DMS79 treated with DMSO at 0.1 percent for 48 hours (cell line): ENCODE results near the gene VSIG8.
"Not testable (repeated sequence)": the region's sequence is repeated elsewhere in the genome, so short reads cannot be mapped to it uniquely, and the experiment has no call there.

Experiments
- DNase-seq: peaks from one replicate; lab custom pipeline; 2025; lab: John Stamatoyannopoulos, UW

VSIG8 gene, protein sequence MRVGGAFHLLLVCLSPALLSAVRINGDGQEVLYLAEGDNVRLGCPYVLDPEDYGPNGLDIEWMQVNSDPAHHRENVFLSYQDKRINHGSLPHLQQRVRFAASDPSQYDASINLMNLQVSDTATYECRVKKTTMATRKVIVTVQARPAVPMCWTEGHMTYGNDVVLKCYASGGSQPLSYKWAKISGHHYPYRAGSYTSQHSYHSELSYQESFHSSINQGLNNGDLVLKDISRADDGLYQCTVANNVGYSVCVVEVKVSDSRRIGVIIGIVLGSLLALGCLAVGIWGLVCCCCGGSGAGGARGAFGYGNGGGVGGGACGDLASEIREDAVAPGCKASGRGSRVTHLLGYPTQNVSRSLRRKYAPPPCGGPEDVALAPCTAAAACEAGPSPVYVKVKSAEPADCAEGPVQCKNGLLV

DNA sequence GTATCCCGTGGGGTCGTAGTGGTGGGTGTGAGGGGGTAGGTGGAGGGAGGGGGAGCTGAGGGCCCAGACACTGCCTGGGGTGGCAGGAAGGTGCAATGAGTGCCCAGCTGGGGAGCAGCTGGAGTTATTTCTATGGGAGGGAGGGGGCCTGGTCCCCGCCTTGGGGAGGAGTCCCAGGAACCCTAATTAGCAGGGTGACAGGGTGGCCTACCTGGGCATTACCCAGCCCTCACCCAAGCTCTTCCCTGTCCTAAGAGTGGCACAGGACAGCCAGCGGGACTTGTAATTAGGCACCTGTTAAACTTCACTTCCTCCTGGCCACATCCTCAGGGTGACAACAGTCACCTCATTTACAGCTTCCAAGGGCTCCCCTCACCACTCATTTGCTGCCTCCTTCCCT, at the start of gene VSIG8:
Gene VSIG8 (minus strand): TSS at position 101 of the 400 bp plus-strand sequence. CDS start 136 bp downstream, outside the sequence.
- DNase-seq: no peak

DNA sequence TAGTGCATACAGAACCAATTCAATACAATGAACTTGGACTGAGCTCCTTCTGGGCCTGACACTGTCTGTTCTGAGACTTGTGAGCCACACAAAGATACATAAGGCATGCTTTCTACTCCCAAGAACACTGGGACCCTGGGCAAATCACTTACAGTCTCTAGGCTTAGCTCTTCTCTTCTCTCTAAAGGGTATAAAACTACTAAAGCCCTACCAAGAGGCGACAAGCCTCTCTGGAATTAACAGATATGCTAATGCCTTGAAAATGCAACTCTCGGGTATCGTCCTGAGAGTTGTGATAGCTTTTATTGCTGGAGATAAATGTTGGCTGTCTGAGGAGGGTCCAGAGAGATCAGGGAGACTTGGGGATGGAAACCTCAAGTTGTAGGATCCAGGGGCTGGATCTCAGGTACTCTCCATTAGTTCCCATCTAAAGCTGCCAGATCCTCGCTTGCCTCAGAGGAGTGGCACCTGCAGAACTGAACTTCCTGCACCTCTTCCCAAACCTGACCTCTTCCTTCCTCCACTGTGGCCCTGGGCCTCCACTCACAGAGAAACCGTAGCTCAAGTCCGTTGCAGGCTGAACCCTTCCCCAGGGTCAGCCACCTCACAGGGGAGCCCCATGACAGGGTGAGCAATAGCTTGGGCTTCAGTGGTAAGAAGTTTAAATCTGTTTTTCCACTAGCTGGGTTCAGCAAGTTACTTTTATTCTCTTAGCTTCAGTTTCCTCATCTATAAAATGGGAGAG, 49.0 kb upstream of the VSIG8 start:
- no peak for DNase-seq

DNA sequence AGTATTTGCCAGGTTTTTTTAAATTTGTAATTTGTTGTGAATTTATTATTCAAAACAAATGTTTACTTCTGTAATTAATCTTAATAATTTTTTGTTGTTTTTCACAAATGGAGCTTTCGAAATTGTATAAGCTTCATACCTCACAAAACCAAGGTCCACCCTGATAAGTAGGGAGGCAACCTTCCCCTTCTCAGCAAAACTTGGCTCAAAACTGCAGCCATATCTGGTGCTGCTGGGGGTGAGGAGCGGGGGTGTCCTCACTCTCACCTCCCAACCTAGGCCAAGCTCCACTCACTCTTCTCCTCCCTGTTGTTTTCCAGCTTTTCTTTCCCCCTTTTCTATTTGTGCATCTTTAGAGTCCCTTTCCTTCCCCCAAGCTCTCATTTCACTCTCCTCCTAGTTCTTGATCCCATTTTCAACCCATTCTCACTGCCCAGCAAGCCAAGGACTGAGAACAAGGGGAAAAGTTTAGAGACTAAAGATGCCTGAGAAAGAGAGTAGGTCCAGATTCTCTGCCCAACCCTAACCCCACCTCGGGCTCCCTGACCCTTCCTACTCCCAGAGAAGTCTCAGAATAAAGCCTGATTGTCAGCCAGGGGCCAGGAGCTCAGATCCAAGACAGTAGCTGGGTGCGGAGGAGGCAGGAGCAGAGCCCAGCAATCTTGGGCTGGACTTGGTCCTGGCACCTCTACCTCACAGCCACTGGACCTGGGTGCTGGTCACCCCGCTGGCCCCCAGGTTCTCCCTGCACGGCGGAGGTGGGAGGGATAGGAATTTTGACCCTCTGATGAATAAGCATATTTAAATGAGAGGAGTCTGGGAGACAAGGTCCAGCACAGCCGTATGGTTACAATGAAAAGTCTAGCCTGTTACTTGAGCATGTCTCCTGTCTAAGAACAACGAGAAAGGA, 45.8 kb upstream of the VSIG8 start:
- DNase-seq: no peak

DNA sequence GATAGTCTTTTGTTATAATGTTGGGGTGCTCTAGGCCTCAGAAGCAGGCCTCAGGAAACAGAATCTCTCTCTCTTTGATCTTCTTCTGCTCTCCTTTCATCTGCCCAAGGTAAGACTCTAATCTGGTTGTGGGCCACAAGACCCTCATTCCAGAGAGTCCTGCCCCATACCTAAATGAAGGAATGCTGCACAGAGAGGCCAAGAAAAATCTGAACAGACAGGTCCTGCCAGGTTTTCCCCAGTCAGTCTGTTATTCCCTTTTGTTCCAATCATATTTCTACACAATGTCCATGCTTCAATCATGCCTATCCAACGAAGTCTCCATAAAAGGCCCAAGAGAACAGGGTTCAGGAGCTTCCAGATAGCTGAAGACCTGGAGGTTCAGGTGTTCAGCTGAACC, 44.5 kb upstream of the VSIG8 start:
- DNase-seq: no peak

DNA sequence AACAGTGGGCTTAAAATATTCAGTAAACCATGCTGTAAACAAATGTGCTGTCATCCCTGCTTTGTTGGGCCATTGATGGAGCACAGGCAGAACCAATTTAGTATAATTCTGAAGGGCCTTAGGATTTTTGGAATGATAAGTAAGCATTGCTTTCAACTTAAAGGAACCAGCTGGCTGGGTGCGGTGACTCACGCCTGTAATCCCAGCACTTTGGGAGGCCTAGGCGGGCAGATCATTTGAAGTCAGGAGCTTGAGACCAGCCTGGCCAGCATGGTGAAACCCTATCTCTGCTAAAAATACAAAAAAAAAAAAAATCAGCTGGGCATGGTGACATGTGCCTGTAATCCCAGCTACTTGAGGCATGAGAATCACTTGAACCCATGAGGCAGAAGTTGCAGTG, 41.6 kb upstream of the VSIG8 start:
- not testable (repeated sequence) for DNase-seq

DNA sequence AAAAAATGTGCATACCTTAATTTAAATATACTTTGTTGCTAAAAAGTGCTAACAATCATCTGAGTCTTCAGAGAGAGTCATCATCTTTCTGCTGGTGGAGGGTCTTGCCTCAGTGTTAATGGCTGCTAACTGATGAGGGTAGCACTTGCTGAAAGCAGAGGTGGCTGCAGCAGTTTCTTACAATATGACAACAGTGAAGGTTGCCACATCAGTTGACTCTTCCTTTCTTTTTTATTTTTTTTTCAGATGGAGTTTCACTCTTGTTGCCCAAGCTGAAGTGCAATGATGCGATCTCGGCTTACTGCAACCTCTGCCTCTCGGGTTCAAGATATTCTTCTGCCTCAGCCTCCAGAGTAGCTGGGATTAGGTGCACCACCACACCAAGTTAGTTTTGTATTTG, 40.1 kb upstream of the VSIG8 start:
- no peak for DNase-seq

DNA sequence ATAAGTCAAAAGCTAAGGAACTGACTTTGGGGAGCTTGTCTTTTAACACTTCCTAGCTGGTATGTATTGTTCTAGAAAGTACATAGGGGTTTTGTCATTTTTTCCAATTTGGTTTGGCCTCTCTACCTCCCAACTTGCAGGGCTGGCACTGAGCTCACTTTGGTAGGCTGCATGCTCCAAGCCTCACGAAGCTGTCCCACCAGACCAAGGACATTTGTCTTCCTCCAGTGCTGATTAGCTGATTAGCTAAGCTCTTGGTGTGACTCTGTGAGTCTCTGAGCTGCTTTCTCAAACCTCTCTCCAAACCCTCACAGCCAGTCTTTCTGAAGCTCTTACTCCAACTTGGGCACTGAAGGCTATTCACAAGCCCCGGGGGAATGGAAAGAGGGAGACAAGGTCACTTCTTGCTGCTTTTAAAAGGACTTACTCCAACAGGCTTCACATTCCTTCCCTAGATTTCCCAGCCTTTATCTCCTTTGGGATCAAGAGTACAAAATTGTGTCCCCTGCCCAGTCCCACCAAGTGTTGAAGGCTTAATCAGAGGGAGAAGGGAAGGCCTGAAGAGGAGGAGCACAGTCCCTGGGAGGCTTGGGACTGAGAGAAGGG, 38.4 kb upstream of the VSIG8 start:
- DNase-seq: no peak

DNA sequence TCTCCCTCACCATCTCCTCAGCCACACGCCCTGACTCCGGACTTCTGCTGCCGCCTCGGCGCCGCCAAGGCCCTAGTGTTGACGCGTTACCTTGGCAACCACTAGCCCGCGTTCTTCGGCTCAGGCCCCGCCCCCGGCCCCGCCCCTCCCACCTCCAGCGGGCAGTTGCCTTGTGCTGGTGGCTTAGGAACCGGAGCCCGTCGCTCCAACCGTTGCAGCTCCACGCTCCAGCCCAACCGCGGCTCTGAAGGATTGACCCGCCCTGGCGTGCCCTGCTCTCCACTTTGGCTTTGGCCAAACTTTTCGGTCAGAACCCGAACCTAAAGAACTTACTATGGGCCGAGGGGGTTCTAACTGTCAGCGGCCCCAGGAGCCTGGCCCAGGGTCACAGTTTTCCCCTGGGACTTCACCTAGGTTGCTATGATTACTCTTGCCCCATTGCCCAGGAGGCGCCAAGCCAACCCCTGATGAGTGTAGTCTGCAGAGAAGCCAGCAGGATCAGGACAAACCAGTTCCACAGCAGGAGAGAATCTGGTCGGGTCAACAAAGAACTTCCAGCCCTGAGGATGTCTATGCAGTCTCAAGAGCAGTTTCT, 37.7 kb upstream of the VSIG8 start, which contains the start of gene CFAP45:
Gene CFAP45 (minus strand): TSS at position 80 of the 595 bp plus-strand sequence. CDS start 67 bp downstream, at position 13.
- peak; percentile 56 for DNase-seq

DNA sequence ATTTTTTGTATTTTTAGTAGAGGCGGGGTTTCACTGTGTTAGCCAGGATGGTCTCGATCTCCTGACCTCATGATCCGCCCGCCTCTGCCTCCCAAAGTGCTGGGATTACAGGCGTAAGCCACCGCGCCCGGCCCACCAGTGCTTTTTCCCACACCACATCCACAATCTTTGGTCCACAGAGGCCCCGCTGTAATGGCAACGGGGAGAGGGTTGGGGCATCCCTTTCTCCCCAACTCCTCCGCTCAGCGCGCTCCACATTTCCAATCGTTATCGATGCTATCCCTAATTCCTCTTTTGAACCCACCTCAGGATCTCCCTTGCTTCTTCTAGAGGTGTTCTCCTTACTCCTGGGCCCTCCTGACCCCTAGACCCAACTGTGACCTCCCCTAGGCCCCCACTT, 37.2 kb upstream of the VSIG8 start:
- DNase-seq: not testable (repeated sequence)

DNA sequence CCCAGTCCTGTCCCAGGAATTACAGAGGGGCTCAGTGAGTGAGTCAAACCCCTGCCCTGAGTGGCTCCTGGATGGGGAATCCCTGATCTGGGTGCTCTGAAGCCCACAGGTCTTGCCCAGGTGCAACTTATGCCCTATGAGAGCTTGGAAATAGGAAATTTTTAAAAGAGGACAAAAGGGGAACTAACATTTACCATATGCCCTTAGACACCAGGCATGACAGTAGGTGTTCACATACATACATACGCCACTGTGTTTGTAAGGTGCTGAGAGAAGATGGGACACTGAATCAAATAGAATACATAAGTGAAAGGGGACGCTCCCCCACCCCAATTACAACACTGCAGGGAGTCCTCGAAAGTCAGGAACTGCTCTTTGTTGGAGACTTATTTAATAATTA, 36.1 kb upstream of the VSIG8 start:
- no peak for DNase-seq

DNA sequence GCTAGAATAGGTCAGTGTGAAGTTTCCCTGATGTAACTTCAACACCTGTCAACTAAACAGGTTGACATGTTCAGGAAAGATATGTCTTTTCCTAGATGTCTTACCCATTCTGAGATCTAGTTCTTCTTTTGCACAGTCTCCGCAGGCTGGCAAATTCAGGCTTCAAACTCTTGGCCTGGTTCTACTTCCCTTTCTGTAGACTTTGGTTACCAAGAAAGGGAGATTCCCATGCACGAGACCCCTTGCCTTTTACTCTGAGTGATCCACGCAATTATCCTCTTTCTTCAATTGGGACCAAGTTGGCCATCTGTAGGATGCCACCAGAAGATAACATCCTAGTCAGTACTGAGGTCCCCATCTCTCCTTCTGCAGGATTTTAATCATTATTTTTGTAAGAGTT, 35.5 kb upstream of the VSIG8 start:
- no peak for DNase-seq

DNA sequence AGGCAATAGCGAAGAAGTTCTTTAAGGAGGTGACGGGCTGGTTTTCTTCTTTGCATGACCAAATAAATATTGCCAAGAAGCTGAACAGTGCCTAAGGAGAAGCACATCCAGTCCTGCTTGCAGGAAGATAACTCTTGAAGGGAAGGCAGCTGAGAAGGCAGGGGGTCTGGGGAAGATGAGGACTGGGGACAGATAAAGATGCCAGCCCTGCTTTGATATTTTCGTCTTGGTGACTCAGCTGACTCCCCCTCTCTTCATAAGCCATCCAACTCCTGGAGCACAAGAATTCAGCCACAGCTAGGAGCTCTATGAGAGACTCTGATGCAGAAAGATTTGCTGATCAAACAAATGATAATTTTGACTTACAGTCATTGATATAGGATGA, 34.1 kb upstream of the VSIG8 start:
- DNase-seq: no peak

DNA sequence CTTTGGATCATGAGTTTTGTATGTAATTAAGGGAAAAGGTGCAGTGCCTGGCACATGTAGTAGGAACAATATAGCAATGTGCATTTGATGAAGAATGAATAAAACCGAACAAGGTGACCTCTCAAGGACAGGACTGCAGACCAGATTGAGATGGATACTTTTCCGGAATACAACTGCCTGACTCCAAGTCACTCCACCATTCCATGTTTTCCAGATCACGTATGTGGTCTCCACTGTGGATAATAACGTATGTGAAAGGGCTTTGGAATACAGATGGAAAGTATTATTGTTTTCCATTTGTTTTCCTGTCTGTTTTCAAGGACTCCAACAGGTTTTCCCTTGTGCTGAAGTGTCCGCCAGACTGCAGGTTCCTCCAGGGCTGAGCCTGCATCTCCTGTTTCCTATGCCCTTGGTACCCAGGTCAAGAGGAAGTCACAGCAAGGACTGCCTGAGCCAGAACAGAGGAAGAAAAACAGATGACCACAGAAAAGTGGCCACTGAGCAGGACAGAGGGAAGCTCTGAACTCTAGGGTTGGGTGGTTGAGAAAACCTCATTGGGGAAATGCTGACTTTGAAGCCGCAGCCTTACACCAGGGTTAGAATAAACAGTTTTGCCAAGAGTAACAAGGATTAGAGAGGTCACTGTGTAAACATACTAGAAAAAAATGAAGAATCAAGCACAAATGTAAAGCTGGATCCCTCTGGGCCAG, 33.5 kb upstream of the VSIG8 start:
- DNase-seq: no peak

DNA sequence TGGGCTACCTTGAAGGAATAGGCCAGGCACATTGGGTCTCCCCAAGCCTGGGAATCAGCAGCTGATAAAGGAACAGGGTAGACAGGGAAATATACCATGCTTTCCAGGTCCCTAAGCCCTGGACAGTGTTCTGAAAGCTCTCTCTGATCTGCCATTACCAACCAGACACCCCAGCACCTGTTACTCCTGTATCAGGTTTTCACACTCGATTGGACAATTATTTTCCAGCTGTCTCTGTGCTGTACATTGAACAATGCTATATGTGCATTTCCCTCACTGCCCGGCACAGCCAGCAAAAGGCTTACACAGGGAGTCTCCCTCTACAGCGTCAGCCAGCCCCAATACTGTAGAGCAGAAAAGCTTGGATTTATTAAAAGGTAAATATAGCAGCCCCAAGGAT, 32.8 kb upstream of the VSIG8 start:
- no peak for DNase-seq

DNA sequence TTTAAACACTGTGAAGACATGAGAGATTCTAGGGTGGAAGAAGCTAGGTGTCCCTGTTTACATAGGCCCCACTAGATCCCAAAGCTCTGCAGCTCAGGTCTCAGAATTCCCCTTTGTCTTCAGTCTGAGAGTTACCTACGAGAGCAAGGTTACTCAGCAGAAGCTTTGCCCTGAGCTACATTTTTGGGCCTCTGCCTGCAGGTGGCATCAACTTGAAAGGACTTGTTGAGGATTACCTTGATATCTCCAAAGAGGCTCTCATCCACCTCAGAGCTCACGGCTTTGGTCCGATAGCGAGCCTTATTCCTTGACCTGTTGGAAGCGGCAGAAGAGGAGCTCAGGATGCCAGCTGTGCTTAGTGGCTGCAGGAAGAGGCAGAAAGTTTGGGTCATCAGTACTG, 30.5 kb upstream of the VSIG8 start:
- DNase-seq: no peak

DNA sequence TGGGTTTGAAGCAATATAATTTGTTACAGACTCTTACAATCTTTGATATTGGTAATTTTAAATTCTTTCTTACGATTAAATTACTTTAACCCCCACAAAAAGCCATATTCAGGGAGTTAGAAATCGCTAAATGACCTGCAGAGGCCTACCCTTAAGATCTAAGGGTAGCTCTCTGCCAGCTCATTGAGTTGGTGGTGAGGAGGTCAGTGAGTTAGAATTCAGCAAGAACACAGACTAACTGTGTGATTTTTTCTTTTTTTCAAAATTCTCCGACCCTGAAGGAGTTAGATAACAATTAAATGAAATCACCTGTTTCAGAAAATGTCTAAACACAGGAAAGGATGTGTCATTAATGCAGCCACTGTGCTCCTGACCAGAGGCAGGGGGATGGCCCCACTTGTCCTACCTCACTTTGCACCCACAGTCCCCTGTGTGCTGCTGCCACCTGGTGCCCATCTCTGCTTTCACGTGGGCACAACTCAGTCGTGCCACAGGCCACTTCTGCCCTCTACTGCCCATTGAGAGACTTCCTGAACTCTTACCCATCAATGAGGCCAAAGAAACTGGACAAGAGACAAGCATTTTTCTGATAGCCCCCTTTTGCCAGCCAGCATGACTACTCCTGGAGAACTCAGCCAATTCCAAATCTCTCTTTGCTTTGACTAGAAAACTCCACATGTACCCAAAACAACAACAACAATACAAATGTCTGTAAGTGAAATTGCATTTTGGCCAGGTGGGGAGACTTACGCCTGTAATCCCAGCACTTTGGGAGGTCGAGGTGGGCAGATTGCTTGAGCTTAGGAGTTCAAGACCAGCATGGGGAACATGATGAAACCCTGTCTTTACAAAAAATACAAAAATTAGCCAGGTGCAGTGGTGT, 29.1 kb upstream of the VSIG8 start:
- DNase-seq: peak; percentile 71

DNA sequence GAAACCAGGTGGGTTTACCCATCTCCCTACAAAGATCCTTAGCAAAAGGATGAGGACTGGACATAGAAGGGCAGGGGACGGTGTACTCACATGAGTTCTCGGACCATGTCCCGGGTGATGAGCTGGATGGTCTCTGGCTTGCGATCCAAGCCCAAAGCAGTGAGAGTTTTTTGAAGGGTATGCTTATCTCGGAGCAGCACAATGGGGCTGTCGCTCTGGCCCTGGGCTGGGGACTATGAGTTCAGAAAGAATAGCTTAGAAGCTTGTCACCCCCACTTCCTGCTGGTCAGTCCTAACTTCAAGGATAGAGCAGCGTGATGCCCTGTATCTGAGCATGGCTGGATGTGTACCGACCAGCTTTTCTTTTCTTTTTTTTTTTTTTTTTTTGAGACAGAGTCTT, 27.9 kb upstream of the VSIG8 start:
- DNase-seq: no peak

DNA sequence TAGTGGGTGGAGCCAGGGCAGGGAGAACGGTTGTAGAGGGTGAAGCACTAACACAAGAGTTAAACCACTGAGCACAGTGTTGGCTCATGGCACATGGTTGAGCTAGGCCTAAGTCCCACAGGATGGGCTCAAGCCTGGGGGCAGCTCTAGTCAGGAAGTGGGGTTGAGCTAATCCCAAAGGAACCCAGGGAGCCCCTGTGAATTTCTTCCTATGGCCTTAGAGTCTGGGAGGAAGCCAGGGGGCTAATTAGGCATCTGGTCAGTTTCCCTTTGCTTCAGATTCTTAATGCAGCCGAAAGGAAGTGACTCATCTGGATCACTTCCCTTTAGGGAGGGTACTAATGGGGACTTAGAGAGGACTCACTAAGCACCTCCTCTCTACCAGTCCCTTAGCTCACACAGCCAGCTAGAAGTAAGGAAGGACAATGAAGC, 27.4 kb upstream of the VSIG8 start:
- DNase-seq: no peak

DNA sequence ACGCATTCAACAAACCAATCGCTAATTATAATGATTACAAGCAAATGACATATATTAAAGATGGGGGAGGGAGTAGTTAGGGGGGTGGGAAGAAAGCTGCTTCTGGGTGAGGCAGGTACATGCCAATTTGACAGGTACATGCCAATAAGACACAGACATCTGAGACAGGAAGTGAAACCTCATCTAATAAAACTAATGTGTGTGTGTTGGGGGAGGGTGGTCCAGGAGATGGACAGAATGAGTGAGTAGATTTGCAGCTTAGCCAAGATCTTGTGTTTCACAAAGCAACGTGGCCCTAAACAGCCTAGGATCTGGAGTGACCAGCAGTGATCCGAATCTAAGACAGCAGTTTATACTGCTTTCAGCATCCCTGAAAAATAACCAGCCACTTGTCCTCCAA, 26.7 kb upstream of the VSIG8 start:
- no peak for DNase-seq

DNA sequence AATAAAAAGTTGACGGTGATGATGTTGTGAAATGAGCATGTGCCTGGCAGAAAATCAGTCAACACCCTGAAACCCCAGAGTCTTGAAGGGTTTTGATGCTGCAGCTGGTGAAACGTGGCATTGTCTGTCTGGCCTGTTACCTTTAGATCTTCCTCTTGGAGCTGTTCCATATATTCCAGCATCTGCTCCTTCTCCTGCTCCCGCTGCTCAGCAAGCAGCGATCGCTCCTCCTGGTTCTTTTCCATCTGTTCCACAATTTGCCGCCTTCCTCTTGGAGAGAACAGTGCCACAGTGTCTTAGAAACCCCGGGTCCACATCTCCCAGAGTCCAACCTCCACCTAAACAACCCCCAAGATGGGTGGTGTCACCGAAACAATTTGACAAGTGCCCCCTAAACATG, 21.8 kb upstream of the VSIG8 start:
- DNase-seq: no peak
